Fibroblast of lung (primary cell): ENCODE data around the gene SERINC5.

Source experiments
- EZH2 ChIP-seq: IDR thresholded peaks from 2 replicates; pipeline ENCODE4 v1.5.1; 2012; ENCODE audit warnings: low read length, control low read depth, mild to moderate bottlenecking; ENCODE audit errors: missing control alignments
- TF ChIP-seq, protein P1 (sequence below), 2 donors: IDR thresholded peaks in 1 of 2; conservative IDR thresholded peaks in 1 of 2; 1 replicate in 1 of 2; 2 replicates in 1 of 2; pipeline ENCODE4 v1.5.1; 2011 to 2012; ENCODE audit warnings: low read length in 2 of 2, control low read depth in 1 of 2, inconsistent platforms in 1 of 2, low read depth in 1 of 2, mild to moderate bottlenecking in 1 of 2

DNA sequence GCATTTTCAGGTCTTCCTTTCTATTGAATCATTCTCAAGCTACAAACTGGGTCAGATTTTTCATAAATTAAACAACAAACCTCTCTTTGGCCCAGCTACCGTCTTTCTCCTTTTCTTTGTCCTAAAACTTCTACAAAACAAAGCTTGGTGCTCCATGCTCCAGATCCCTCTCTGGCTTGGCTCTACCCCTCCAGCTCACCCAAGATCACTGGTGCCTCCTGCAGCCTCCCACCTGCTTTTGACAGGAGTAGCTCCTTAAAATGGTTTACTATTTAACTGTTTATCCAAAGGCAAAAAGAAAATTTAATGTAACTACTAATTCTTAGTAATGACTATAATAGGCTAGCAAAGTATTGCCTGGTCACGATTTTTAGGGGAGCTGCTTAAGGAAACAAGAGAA lies 10.7 kb upstream of the SERINC5 start:
- TF ChIP-seq, protein P1, sequence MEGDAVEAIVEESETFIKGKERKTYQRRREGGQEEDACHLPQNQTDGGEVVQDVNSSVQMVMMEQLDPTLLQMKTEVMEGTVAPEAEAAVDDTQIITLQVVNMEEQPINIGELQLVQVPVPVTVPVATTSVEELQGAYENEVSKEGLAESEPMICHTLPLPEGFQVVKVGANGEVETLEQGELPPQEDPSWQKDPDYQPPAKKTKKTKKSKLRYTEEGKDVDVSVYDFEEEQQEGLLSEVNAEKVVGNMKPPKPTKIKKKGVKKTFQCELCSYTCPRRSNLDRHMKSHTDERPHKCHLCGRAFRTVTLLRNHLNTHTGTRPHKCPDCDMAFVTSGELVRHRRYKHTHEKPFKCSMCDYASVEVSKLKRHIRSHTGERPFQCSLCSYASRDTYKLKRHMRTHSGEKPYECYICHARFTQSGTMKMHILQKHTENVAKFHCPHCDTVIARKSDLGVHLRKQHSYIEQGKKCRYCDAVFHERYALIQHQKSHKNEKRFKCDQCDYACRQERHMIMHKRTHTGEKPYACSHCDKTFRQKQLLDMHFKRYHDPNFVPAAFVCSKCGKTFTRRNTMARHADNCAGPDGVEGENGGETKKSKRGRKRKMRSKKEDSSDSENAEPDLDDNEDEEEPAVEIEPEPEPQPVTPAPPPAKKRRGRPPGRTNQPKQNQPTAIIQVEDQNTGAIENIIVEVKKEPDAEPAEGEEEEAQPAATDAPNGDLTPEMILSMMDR (conservative IDR thresholded peaks at IDR 0.05 in 1 of 2, IDR thresholded peaks at IDR 0.05 in 1 of 2; ENCODE audit: low read depth in 1 of 2, low read length in 2 of 2): no peak
- TF ChIP-seq EZH2: no peak
